SK-N-DZ (cell line): ENCODE results near the gene DNER.
"Not testable (repeated sequence)": the region's sequence is repeated elsewhere in the genome, so short reads cannot be mapped to it uniquely, and the experiment has no call there.

Experiments used
- DNase-seq: peaks from one replicate; pipeline ENCODE4 v3.0.0-alpha.2; 2015; ENCODE audit warnings: low spot score

The DNER gene

DNA sequence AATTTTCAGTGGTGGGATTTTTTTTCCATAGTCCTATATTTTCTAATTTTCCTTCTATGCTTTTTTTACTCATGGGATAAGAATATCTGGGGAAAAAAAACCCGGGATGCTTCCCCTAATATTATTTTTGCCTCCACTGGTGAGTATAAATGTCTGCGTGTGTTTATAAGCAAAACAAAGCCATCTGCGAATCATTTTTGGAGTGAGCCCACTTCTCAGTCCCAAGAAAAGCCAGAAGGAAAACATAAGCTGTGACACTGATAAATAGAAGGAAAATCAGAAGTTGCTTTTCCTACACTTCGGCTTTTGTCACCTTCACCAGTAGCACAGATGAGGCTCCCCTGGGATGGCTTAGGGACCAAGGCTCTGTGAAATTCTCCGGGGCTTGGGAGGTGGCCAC, 308.6 kb downstream of the DNER start:
- no peak for DNase-seq

DNA sequence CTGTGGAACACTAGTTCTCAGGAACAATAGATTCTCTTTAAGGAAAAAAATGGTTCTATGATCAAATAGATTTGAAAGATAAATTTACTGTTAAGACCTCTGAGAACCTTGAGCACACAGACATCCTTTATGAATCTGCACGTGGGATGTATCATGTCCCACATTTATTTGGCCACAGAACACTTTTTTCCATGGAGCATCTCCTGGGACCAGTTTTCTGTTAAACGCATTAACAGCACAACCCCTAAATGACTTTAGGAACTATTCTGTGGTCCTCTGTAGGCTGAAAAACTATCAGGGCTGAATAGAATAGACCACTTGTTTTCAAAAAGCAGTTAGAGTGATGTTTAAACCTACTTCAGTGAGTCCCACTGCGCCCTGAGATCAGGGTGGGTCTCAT, 311.1 kb downstream of the DNER start:
- no peak for DNase-seq

DNA sequence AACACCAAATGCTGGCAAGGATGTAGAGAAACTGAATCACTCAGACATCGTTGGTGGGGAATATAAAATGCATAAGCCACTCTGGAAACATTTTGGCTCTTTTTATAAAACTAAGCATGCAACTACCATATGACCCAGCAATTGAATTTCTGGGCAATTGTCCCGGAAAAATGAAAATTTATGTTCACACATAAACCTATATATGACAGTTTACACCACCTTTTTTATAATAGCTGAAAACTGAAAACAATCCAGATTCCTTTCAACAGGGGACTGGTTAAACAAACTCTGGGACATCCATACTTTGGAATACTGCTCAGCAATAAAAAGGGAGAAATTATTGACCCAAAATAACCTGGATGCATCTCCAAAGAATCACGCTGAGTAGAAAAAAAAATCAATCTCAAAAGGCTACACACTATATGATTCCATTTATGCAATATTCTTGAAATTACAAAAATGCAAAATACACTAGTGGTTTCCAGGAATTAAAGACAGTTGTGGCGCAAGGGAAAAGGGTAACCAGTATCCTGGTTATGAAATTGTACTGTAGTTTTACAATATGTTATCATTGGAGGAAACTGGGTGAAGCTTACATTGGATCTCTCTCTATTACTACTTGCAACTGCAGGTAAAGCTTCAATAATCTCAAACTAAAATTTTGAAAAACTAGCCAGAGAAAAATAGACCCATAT, 313.0 kb downstream of the DNER start:
- no peak for DNase-seq

DNA sequence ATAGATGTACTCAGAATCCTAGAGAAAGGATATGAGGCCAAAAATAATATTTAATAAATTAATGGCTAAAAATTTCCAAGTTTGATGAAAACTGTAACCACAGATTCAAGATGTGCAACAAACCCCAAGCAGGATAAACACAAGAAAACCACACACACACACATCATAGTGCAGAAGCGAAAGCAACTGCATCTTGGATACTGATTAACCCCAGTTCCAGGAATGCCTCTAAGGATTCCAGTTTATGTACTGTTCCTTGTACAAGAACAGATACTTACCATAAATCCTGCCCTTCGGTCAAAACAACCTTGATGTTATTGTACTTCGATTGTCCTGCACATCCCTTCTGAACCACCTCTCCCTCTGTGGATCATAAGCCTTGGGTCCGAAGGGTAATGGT, 320.4 kb downstream of the DNER start:
- no peak for DNase-seq

DNA sequence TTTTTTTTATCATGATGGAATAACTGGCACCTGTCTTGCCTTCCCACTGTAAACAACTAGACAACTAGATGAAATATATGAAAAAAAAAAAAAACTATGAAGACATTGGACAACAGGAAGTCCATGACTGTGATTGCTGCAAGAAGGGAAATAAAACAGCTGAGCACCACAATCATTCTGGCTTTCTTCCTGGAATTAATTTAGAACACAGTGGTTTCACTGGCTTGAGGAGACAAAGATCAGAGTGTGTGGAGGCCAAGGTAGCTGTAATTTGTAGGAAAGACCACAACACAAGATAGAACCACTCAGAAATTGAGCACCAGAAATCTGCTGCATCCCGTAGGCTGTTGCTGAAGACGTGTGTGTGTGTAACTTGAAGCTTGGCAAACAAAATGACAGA, 322.2 kb downstream of the DNER start:
- DNase-seq: no peak

DNA sequence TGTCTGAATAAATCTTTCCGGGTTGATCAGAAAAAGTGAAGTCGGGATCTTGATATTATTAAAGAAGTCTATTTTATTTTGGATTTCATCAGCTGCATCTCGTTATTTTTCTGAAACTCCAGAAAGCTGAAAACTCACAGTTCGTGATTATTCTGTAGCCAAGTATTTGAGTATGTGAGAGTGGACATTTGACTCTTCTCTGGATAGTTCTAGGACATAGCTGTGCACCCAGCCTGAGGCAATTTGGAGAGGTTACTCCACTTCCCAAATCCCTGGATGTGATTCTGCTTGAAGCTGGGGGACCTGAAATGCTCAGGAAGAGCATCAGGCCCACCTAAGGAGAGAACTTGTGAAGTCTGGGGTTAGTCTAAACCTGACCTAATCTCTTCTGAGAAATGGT, 325.6 kb downstream of the DNER start:
- DNase-seq: no peak

DNA sequence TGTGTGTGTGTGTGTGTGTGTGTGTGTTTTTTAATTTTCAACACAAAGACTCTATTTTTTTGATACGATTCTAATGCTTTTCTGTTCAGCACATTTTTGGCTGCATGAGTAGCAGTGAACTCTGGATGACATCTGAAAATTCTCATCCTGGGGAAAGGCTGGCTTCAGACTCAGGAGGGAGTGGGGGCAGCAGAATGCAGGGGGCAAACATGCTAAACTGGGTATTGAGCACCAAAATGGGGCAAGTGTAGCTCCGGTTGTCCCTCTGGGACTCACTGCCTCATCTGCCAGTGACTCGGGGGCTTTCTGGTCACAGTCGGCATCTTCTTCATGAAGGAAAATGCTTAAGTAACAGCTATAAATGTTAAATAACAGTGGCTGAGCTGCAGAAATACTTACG, 326.5 kb downstream of the DNER start:
- DNase-seq: no peak

DNA sequence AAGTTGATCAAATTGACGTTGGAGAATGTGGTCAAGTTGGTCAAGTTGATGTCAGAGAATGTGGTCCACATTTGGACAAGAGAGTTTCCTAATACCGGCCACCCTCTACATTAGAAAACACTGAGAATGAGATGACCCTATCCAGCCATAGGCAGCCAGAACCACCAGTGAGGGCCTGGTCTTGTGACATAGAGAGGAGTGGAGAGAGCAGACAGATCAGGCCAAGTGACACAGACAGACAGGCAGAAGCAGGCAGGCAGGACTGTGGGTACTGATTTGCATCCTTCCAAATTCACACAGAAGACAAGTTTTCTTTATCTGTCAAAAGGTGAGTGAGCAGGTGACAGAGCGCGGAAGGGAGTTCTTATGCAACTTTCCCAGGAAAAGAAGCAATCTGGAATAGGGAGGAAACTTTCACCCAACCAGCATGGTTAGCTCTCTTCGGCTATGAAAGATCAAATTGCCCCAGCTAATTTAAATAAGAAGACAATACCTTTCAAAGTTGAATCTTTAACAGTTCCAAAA, 334.2 kb downstream of the DNER start:
- DNase-seq: no peak

DNA sequence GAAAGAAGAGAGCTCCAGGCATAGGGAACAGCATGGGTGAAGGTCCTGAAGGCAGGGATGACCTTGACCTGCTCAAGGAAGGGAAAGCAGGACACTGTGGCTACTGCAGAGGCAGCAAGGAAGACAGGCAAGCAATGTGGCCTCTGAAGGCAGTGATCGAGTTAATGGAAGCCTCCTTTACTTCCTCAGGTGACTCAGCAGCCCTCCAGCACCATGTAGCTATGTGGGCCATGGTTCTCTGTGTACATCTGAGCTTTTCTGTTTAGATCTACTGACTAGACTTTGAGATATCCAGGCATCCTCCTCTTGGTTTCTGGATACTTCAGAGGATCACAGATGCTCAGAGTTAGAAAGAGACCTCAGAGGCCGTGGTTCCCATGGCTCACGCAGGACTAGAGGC, 336.0 kb downstream of the DNER start:
- no peak for DNase-seq

DNA sequence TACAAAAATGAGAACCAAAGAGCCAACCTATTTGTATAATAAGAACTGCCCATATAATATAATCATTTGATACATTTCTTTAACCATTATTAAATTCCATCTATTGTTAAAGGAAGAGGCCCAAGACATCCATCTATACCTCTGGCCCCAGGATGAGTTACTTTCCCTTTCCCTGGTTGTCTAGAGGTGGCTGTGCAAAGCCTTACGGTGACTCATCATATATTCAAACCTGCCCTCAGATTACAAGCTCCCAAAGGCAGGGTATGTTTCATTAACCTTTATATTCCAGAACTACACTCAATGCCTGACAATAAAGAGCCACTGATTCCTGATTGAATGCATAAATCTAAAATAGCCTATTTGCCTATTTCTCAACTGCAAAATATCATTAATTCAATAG, 337.5 kb downstream of the DNER start:
- no peak for DNase-seq

DNA sequence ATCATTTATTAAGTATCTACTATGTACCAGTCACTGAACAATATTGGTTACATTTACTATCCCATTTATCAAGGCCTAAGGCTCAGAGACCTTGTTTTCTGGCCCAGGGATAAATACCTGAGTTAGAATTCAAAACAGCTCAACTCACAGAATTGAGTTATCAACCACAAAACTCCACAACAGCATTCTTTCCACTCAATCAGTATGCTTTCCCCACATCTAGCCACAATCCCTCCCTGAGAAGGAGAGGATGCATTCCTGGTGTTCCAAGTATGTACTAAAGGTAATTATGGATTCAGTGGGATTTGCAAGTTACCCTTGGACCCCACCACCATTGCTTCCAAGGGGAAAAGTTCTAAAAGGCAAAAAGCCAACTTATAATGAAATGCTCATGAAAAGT, 339.1 kb downstream of the DNER start:
- no peak for DNase-seq

DNA sequence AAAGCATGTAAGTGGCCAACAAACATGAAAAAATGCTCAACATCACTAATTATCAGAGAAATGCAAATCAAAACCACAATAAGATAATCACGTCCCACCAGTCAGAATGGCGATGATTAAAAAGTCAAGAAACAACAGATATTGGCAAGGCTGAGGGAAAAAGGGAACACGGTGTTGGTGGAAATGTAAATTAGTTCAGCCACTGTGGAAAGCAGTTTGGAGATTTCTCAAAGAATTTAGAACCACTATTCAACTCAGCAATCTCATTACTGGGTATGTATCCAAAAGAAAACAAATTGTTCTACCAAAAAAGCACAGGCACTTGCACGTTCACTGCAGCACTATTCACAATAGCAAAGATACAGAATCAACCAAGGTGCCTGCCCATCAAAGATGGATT, 341.0 kb downstream of the DNER start:
- not testable (repeated sequence) for DNase-seq

DNA sequence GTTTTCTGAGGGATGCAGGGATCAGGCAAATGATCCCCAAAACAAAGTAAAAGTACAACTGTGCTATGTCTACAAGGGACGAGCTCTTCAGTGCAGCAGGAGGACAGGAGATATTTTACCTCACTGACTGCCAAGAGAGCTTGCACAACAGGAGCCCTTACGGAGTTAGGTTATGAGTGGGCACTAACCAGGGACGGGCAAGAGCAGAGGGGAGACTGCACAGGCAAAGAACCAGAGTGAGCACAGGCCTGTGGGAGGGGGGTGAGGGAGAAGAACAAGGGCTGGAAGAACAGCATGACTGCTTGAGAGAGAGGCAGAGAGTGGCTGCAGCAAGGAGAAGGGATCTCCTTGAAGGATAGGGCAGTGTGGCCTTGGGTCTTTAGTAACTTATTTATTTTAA, 342.1 kb downstream of the DNER start:
- no peak for DNase-seq

DNA sequence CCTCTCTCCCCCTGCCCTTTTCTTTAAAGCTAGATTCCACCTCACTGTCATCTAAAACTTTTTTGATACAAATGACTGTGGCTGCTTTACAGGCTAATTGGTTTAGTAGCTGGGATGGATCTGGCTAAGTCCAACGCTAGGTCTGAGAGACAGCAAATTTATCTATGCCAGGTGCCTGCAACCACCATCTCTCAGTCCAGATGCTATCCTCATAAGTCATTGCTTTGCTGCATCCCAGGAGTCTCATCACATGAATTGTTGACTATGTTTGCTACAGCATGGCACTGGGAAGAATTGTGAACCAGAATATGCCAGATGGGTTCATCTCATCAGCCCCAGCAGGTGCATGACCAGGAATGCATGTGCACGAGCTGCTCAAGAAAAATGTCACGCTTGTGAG, 343.3 kb downstream of the DNER start:
- no peak for DNase-seq

DNA sequence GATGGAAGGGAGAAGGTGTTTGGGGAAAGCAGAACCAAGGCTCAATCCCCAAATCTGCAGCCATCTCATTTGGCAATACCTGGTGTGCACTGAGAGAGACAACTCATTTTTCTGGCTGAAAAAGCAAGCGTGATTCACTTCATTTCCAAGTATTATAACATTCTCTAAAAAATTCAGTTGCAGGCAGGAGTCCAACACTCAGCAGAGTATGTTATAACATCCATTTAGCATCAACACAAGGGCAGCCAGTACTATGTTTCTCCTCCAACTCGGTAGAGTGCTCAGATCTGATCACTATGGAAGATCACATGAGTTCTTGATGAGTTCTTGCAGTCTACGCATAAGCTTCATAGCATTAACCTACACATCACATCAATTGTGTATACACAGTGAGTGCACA, 343.8 kb downstream of the DNER start:
- no peak for DNase-seq

DNA sequence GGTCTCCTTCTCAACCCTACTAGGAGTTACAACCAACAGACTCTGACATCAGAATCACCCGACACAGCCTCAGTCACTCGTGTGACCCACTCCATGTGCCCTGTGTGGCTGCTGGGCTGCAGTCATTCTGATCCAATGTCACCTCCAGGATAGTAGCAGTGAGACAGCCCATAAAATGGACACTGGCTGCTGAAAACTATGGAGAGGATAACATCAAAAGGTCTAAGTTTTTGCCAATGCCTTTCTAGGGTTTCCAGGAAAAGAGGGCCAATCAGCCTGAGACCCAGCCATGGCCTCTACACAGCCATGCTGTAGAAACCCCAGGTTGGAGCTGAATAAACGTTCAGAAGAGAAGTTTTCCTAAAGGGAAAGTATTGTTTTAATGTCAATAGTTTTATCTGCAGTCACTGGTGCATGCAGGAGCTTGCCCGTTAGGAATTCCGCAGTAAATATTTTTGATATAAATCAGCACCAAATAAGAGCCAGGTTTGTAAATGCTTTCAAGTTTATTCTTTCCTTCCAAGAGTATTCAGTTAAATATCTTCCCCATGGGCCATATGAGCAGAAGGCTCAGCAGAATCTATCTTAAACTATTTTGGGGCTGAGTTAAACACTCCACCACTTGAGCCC, 351.1 kb downstream of the DNER start:
- no peak for DNase-seq

DNA sequence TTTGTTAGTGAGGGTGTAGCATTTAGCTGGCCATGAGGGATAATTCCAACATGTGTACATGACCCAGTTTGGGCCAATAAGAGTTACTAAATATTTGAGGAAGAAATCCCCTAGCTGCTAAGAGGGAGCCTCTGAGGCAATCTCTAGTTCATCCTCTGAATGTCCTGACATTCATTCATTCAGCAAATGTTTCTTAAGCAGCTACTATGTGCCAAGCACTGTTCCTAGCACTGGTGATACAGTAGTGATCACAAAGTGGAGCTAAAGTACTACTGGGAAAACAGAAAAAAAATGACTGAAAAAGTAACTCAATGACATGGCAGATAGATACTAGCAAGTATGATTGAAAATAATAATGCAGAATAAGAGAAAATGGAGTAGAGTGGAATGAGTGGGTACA, 363.5 kb downstream of the DNER start:
- DNase-seq: no peak

DNA sequence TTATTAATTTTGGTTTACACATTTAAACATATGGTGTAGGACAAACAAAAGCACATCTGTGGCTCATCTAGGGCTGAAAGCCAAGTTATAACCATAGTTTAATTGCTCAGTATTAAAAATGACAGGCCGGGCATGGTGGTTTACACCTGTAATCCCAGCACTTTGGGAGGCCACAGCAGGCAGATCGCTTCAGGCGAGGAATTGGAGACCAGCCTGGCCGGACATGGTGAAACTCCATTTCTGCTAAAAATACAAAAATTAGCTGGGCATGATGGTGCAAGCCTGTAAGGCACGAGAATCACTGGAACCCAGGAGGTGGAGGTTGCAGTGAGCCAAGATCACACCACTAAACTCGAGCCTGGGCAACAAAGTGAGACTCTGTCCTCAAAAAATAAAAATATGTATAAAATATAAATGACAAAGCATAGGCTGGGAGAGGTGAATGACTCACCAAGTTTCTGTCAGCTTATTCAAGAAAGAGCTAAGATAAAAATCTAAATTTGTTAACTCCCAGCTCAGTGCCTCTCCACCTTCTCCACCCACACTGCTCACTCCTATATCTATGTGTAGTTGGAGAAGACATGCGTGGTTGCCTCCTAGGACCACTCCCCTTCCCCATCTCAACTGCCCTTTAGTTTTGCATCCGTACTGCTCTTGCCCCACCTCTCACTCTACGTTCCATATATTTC, 364.1 kb downstream of the DNER start:
- no peak for DNase-seq

DNA sequence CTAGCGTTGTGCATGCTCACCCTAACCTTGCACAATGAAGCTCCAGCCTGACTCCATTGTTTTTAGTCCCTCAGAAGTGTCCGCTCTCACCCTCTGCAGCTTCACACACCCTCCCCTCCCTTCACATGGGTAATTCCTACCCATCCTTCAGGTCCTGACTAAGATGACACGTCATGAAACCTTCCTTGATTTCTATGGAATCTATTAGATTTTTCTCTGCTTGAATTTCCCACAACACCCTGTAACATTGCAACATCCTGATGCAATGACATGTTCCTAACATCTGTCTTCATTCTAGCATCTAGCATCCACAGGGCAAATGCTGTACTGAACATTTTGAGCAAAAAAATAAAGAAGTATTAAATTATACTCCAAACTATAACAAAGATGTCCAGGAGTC, 366.2 kb downstream of the DNER start:
- DNase-seq: no peak

DNA sequence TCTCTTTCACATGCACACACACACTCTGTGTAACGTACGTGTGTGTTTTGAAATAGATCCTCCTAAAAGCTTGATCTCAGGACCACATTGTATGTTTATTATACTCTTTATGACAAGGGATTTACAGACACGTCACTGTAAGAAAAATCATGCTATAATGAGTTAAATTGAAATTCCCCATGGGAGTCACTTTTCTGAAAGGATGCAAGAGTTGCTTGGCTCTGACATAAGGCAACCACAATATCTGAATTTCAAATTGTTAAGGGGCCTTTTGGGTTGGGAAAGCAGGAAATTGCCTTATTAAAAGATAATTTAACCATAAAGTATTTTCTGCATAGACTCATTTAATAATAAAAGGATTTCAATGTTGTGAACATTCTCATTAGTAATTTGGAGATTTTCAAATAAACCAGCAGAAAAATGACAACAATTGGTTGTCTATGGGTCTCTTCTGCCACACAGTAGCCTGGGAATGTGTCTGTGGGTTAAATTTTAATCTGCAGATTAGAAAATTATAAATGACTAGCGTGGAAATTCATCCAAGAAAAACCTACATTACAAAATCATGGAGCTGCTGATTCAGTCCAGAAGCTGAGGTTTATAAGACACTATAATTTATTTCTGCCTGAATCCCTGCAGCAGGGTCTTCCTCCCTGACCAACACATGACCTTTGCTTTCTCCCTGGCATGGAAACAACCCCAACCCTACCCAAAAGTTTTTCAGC, 367.4 kb downstream of the DNER start:
- no peak for DNase-seq

DNA sequence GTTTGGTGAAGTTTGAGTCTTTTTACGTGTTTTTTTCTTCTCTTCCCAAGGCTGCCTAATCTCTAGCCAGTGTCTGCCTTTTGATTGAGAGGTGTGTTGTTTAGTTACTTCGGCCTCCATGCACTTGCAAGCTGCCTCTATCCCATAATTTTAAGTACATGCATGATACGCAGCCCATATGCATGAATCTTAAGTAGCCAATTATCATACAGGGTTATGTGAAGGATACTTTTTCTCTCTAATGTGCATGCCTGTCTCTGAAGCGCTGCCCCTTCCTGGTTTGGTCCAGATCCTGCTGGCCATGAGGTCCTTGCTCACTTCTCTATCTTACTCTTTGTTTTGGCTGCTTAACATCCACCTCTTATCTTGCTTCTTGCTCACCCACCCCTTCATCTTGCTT, 369.4 kb downstream of the DNER start:
- DNase-seq: no peak

DNA sequence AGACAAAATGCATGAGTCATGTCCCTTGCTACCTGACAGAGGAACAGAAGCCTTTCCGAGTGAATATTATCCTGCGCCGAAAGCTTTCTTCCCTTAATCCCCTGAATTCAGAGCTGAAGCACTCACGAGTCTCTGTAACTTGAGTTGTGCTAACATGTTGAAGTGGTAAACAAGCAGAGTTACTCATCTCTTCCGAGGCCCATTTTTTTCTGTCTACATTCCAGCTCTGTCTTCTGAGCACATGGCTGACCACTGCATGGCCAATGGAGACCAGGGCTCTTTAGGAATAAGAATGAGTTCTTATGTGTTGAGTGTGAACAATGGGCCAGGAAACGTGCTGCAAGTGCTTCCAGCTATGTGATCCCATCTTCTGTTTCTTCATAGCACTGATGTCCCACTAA, 370.2 kb downstream of the DNER start:
- DNase-seq: no peak
